ENCODE measurements around the gene MAGI2.

DNA sequence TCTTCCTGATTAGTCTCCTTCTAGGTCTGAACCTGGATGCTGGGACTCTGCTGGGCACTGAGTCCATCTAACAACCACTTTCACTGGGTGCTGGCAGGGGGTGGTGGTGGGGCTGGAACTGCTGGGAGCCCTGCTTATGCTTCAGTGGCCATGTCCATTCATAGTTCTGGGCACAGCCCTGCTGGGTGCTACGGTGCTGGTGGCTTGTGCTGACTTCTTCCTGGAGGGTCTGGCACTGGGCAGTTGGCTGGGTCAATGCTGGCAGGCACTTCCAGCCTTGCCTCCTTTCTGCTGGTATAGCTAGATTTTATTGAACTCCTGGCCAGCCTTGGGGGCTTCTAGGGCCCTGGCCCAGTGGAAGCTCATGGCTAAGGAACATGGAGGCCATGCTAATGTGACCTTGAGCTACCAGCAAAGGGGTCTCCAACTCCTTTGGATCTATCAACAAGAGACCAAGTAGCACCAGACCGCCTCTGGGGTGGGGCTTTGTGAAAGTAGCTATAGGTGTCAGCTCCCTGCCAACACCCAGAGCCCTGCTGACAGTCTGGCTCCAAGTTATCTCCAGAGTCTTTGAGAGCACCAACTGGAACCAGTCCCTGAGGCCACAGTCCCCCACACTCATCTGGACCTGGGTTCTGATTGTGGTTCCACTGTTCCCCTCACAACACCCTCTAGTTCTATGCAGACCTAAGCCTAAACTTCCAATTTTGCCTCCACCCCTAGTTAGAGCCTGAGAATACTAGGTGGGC, 99.6 kb downstream of the MAGI2 start:
- TF ChIP-seq, protein P1, sequence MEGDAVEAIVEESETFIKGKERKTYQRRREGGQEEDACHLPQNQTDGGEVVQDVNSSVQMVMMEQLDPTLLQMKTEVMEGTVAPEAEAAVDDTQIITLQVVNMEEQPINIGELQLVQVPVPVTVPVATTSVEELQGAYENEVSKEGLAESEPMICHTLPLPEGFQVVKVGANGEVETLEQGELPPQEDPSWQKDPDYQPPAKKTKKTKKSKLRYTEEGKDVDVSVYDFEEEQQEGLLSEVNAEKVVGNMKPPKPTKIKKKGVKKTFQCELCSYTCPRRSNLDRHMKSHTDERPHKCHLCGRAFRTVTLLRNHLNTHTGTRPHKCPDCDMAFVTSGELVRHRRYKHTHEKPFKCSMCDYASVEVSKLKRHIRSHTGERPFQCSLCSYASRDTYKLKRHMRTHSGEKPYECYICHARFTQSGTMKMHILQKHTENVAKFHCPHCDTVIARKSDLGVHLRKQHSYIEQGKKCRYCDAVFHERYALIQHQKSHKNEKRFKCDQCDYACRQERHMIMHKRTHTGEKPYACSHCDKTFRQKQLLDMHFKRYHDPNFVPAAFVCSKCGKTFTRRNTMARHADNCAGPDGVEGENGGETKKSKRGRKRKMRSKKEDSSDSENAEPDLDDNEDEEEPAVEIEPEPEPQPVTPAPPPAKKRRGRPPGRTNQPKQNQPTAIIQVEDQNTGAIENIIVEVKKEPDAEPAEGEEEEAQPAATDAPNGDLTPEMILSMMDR (conservative IDR thresholded peaks at IDR 0.05; ENCODE audit: low read length), result no peak
- no peak for TF ChIP-seq EZH2phosphoT487 (IDR thresholded peaks at IDR 0.05; ENCODE audit: borderline replicate concordance, low read depth, low read length)
